Mesenchymal stem cell (in vitro differentiated cells and primary cell): ENCODE data around the gene RANBP3.

ENCODE experiments used
- DNase-seq: peaks from one replicate; pipeline ENCODE4 v3.0.0-alpha.2; 2013
- H2AFZ ChIP-seq: one replicate; pipeline ENCODE4 v1.6.1; 2013; ENCODE audit warnings: low read depth, mild to moderate bottlenecking, control low read depth, inconsistent platforms, low read length, moderate library complexity
- H2AK5ac ChIP-seq: 2 replicates; pipeline ENCODE4 v1.6.1; 2013; ENCODE audit warnings: low read length, moderate library complexity, mild to moderate bottlenecking, inconsistent platforms; ENCODE audit not compliant: severe bottlenecking
- H2BK120ac ChIP-seq: one replicate; pipeline ENCODE4 v1.6.1; 2013; ENCODE audit warnings: low read depth, mild to moderate bottlenecking, inconsistent platforms, low read length, moderate library complexity
- H2BK12ac ChIP-seq, 2 experiments: one replicate each; pipeline ENCODE4 v1.6.1; 2013; ENCODE audit warnings: inconsistent platforms in 2 of 2, low read length in 2 of 2, mild to moderate bottlenecking in 2 of 2, moderate library complexity in 2 of 2, control low read depth in 1 of 2
- H2BK15ac ChIP-seq: one replicate; pipeline ENCODE4 v1.6.1; 2013; ENCODE audit warnings: mild to moderate bottlenecking, low read depth, inconsistent platforms; ENCODE audit not compliant: poor library complexity, severe bottlenecking
- H2BK5ac ChIP-seq: 2 replicates; pipeline ENCODE4 v1.6.1; 2013; ENCODE audit warnings: low read depth, mild to moderate bottlenecking, low read length, control low read depth, inconsistent platforms; ENCODE audit not compliant: poor library complexity, severe bottlenecking
- H3K14ac ChIP-seq, 2 experiments: one replicate each; pipeline ENCODE4 v1.6.1; 2013; ENCODE audit warnings: inconsistent platforms in 2 of 2, low read length in 2 of 2, control low read depth in 1 of 2, mild to moderate bottlenecking in 1 of 2, moderate library complexity in 1 of 2
- H3K18ac ChIP-seq, 2 experiments: one replicate each; pipeline ENCODE4 v1.6.1; 2013; ENCODE audit warnings: inconsistent platforms in 2 of 2, low read length in 2 of 2, control low read depth in 1 of 2, low read depth in 1 of 2, mild to moderate bottlenecking in 1 of 2
- H3K23ac ChIP-seq, 2 experiments: one replicate each; pipeline ENCODE4 v1.6.1; 2013; ENCODE audit warnings: inconsistent platforms in 2 of 2, low read length in 2 of 2, mild to moderate bottlenecking in 2 of 2, moderate library complexity in 2 of 2, control low read depth in 1 of 2
- H3K27ac ChIP-seq: 2 replicates; pipeline ENCODE4 v1.5.1; 2013; ENCODE audit warnings: mild to moderate bottlenecking, moderate library complexity, low read length, control low read depth, inconsistent platforms; ENCODE audit not compliant: poor library complexity, severe bottlenecking
- H3K27me3 ChIP-seq, 2 experiments: 2 replicates each; pipeline versions ENCODE4 v1.6.1 to v1.7.0; 2013; ENCODE audit warnings: low read length in 2 of 2, mild to moderate bottlenecking in 2 of 2, moderate library complexity in 2 of 2, control low read depth in 1 of 2, inconsistent platforms in 1 of 2; ENCODE audit not compliant: control insufficient read depth in 1 of 2, insufficient read depth in 1 of 2
- H3K36me3 ChIP-seq, 2 experiments: 2 replicates each; pipeline versions ENCODE4 v1.6.1 to v1.7.0; 2013; ENCODE audit warnings: low read length in 2 of 2, control low read depth in 1 of 2, inconsistent platforms in 1 of 2, low read depth in 1 of 2, mild to moderate bottlenecking in 1 of 2; ENCODE audit not compliant: insufficient read depth in 2 of 2, control insufficient read depth in 1 of 2
- H3K4ac ChIP-seq, 2 experiments: one replicate each; pipeline ENCODE4 v1.6.1; 2013; ENCODE audit warnings: inconsistent platforms in 2 of 2, low read length in 2 of 2, mild to moderate bottlenecking in 2 of 2, moderate library complexity in 2 of 2, control low read depth in 1 of 2, low read depth in 1 of 2
- H3K4me1 ChIP-seq: 2 replicates; pipeline ENCODE4 v1.6.1; 2013; ENCODE audit warnings: low read depth, low read length, control low read depth; ENCODE audit not compliant: control insufficient read depth, insufficient read depth
- H3K4me2 ChIP-seq: 2 replicates; pipeline ENCODE4 v1.6.1; 2013; ENCODE audit warnings: low read length, mild to moderate bottlenecking, inconsistent platforms; ENCODE audit not compliant: poor library complexity, severe bottlenecking
- H3K4me3 ChIP-seq, 2 experiments: 2 replicates each; pipeline versions ENCODE4 v1.5.1 to v1.7.0; 2013; ENCODE audit warnings: low read length in 2 of 2, mild to moderate bottlenecking in 2 of 2, control low read depth in 1 of 2, low read depth in 1 of 2; ENCODE audit not compliant: insufficient read depth in 1 of 2
- H3K79me1 ChIP-seq: replicated peaks from 2 replicates; pipeline ENCODE4 v1.6.1; 2013; ENCODE audit warnings: mild to moderate bottlenecking, control low read depth, low read length, inconsistent platforms; ENCODE audit not compliant: poor library complexity, severe bottlenecking
- H3K9ac ChIP-seq: 2 replicates; pipeline ENCODE4 v1.7.0; 2013; ENCODE audit warnings: mild to moderate bottlenecking, low read length, moderate library complexity
- H3K9me3 ChIP-seq: 2 replicates; pipeline ENCODE4 v1.7.0; 2013; ENCODE audit warnings: mild to moderate bottlenecking, low read length; ENCODE audit not compliant: control insufficient read depth
- H4K8ac ChIP-seq: one replicate; pipeline ENCODE4 v1.6.1; 2013; ENCODE audit warnings: inconsistent platforms, mild to moderate bottlenecking, low read length, moderate library complexity
- H4K91ac ChIP-seq: one replicate; pipeline ENCODE4 v1.6.1; 2013; ENCODE audit warnings: mild to moderate bottlenecking, low read length, inconsistent platforms
- WGBS: methylation state at CpG from one replicate; pipeline ENCODE4 v1.1.7; 2013; ENCODE audit warnings: mixed read lengths; 5-methylcytosine and 5-hydroxymethylcytosine counted together

The RANBP3 gene

DNA sequence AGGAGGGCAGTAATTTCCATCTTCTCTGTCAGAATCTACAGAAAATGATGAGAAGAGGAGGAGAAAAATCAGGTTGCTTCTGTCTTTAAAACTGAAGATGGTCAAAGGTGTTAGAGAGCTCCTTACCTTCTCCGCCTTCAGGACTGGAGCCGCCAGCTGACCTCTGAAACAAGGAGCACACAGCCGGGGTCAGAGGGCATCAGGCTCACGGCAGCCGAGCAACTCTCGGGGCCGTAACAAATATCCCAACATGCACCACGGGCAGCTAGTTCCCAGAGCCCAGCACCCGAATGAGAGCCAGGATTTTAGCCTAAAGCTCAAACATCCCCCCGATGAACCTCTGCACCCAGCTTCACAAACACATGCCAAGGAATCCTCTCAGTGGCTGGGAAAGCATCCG is 36.3 kb downstream of the RANBP3 start:
- Histone ChIP-seq H2BK15ac (no peak overlapping the region), H3K79me1 (peaks cover 70% of the 10 kb centered on the region), H2BK12ac (no peak overlapping the region), H3K9me3 (no peaks in the 10 kb centered on the region), H3K27ac (no peak overlapping the region), H2AK5ac (no peak overlapping the region), H3K4me3 (no peak overlapping the region), H3K27me3 (no peaks in the 10 kb centered on the region), H3K23ac (no peak overlapping the region), H3K4me1 (peaks cover 12% of the 10 kb centered on the region), H3K4me2 (no peak overlapping the region), H2AFZ (no peak overlapping the region), H4K8ac (no peak overlapping the region), H2BK5ac (no peak overlapping the region), H2BK120ac (no peak overlapping the region), H3K9ac (no peak overlapping the region), H4K91ac (no peak overlapping the region), H3K14ac (no peak overlapping the region), H3K4ac (no peak overlapping the region), H3K18ac (no peak overlapping the region), H3K36me3 (peaks cover 43 to 54% of the 10 kb centered on the region in 2 experiments)
- no peak for DNase-seq
- WGBS, result 86% methylated on average over 11 of the region's 11 CpGs

DNA sequence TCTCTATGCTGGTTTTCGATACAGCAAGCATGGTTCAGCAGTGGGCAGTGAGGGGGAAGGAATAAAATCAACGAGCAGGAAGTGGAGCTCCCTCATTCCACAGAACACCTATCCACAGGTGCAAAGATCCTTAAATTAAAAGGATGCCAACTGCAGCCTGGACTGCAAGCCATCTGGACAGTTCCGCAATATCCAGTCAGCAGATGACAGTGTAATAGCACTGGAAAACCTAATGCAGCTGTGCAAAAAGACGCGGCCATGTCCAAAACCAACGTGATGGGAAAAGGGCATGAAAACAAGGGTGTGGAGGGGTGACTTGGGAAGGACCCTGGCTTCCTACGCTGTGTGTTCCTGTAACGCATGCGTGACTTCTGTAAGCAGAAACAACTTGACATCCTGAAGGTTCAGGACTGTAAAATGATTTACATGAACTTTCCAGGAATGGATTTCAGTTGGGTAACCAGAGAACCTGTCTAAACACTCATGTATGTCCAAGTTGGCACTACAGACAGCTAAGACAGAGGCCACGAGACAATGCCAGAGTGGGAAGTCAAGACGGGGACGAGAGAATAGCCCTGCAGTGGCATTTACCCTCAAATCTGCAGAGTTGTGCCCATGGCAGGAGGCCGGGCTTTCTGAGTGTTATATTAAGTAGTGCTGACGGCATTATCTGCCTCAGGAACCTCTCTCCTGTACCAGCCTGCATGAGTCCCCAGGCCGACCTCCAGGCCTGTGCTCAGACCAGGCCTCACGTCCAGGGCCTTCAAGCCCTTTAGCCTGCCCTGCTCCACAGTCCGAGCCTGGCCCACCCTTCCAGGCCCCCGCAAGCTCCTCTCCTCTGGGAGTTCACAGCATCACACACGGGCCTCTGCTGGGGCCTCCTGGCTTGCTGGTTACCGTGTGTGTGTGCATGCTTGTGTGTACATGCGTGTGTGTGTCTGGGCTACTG is 37.4 kb downstream of the RANBP3 start:
- H3K4me2 ChIP-seq, result no peak overlapping the region
- no peak overlapping the region for H3K9ac ChIP-seq
- peaks cover 69% of the 10 kb centered on the region for H3K79me1 ChIP-seq
- H2BK12ac ChIP-seq, result no peak overlapping the region
- H3K4me3 ChIP-seq, result no peak overlapping the region
- no peak overlapping the region for H2BK15ac ChIP-seq
- no peak overlapping the region for H2AK5ac ChIP-seq
- H3K23ac ChIP-seq, result no peak overlapping the region
- H3K4ac ChIP-seq, result no peak overlapping the region
- no peaks in the 10 kb centered on the region for H3K27me3 ChIP-seq
- no peak overlapping the region for H4K8ac ChIP-seq
- 98% methylated on average over 17 of the region's 21 CpGs for WGBS
- no peaks in the 10 kb centered on the region for H3K9me3 ChIP-seq
- no peak overlapping the region for H2AFZ ChIP-seq
- H2BK120ac ChIP-seq, result no peak overlapping the region
- DNase-seq, result no peak
- peaks cover 8% of the 10 kb centered on the region for H3K4me1 ChIP-seq
- H3K14ac ChIP-seq, result no peak overlapping the region
- H3K18ac ChIP-seq, result no peak overlapping the region
- no peak overlapping the region for H3K27ac ChIP-seq
- H3K36me3 ChIP-seq, result peaks cover 46 to 54% of the 10 kb centered on the region in 2 experiments
- no peak overlapping the region for H2BK5ac ChIP-seq
- H4K91ac ChIP-seq, result no peak overlapping the region

- Histone ChIP-seq H3K9ac (no peak overlapping the region), H3K27me3 (no peaks in the 10 kb centered on the region), H3K4ac (no peak overlapping the region), H3K9me3 (no peaks in the 10 kb centered on the region), H3K4me3 (no peak overlapping the region), H3K27ac (no peak overlapping the region), H2BK15ac (no peak overlapping the region), H4K91ac (peak overlapping the region; percentile 11), H2AK5ac (no peak overlapping the region), H3K36me3 (peaks cover 50 to 62% of the 10 kb centered on the region in 2 experiments), H3K4me1 (peaks cover 17% of the 10 kb centered on the region), H3K14ac (no peak overlapping the region), H3K4me2 (no peak overlapping the region), H2BK5ac (no peak overlapping the region), H2AFZ (no peak overlapping the region), H2BK12ac (no peak overlapping the region), H3K23ac (no peak overlapping the region), H3K18ac (no peak overlapping the region), H3K79me1 (peaks cover 65% of the 10 kb centered on the region), H2BK120ac (no peak overlapping the region), H4K8ac (no peak overlapping the region)
- DNase-seq, result no peak
- WGBS, result 83% methylated on average over 10 of the region's 10 CpGs
Observed at GRCh38 chr19:5937550-5937949, 40.4 kb downstream of the RANBP3 start.

GRCh38 chr19:5936292-5936592 is 41.7 kb downstream of the RANBP3 start:
- Histone ChIP-seq H2AFZ (no peak overlapping the region), H3K79me1 (peaks cover 62% of the 10 kb centered on the region), H2BK5ac (no peak overlapping the region), H3K4me1 (peaks cover 17% of the 10 kb centered on the region), H4K8ac (no peak overlapping the region), H3K9me3 (no peaks in the 10 kb centered on the region), H2BK15ac (no peak overlapping the region), H3K27ac (no peak overlapping the region), H3K23ac (no peak overlapping the region), H3K4ac (no peak overlapping the region), H2AK5ac (no peak overlapping the region), H2BK120ac (peak overlapping the region; percentile 67), H3K27me3 (no peaks in the 10 kb centered on the region), H3K4me3 (no peak overlapping the region), H2BK12ac (peak overlapping the region in 1 of 2 experiments; percentile 18), H3K9ac (peak overlapping the region; percentile 83), H3K36me3 (peaks cover 58 to 72% of the 10 kb centered on the region in 2 experiments), H4K91ac (peak overlapping the region; percentile 25), H3K14ac (no peak overlapping the region), H3K4me2 (no peak overlapping the region), H3K18ac (peak overlapping the region in 1 of 2 experiments; percentile 70)
- DNase-seq, result no peak
- WGBS, result 97% methylated on average over 9 of the region's 9 CpGs
